LNCAP (cell line): ENCODE measurements around the gene LBHD2.
A peak's percentile ranks its signal among the peaks of the same experiment; 100 is the strongest.

ENCODE experiments used
- TF ChIP-seq, protein P1 (sequence below): fragments of 450-650 bp; IDR thresholded peaks from 2 replicates; pipeline ENCODE4 v1.5.1; 2017; ENCODE audit warnings: mild to moderate bottlenecking

LBHD2 gene

DNA sequence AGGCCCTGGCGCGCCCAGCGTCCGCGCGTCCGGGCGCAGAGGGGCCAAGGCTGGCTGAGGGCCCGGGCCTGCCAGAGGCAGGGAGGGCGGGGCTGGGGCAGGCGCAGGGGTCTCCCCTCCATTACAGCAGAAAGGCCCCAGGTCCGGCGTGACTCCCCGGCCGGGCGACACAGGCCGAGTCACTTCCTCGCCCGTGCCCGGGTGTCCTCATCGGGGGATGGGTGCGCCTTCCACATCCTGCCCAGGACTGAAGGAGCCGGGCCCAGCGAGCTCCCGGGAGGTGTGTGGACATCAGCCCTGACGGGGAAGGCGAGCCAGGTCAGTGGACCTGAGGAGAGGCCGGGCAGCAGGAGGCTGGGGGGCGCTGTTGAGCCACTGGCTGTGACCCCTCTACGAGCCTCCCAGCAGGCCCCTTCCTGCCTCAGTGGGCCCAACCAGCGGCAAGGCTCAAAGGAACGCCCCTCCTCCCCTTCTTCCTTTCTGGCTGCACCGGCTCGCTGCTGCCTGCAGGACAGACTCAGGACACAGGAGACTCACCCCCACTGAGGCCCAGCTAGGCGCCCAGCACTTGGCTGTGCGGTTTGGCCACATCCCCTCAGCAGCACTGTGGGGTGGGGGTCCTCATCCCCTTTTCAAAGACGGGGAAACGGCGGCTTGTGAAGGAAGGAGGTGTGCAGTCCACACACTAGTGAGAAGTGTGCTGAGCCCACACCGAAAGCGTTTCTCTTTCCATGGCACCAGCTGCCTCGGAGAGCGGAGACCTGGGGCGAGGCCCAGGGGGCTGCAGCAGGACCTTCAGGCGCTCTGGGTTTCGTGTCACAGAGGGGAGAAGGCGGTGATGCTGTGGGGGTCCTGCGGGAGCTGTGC is 39.9 kb downstream of the LBHD2 start:
- TF ChIP-seq, protein P1, sequence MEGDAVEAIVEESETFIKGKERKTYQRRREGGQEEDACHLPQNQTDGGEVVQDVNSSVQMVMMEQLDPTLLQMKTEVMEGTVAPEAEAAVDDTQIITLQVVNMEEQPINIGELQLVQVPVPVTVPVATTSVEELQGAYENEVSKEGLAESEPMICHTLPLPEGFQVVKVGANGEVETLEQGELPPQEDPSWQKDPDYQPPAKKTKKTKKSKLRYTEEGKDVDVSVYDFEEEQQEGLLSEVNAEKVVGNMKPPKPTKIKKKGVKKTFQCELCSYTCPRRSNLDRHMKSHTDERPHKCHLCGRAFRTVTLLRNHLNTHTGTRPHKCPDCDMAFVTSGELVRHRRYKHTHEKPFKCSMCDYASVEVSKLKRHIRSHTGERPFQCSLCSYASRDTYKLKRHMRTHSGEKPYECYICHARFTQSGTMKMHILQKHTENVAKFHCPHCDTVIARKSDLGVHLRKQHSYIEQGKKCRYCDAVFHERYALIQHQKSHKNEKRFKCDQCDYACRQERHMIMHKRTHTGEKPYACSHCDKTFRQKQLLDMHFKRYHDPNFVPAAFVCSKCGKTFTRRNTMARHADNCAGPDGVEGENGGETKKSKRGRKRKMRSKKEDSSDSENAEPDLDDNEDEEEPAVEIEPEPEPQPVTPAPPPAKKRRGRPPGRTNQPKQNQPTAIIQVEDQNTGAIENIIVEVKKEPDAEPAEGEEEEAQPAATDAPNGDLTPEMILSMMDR: peak; percentile 24; the same call in 1 of the 2 replicates

DNA sequence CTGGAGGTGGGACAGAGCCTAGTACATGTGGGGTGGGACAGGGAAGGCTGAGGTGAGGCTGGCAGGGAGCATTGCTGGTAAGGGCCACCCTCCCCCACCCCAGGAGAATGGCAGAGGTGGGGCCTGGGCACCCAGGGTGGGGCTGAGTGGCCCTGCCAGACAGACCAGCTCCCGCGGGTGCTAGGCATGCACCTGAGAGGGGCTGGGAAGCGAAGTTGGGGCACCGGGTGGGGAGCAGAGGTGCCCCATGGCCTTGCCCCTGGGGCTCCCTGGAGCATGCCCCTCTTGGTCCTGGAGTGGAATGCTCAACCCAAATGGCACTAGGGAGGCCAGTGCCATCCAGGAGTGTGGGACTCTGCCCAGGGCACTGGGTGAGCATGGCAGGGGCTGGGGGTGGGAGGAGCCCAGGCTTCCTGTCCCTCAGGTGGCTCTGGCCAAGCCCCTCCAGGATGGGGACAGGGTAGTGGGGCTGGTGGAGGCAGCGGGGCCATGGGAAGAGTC is 40.5 kb downstream of the LBHD2 start:
- TF ChIP-seq, protein P1: no peak

DNA sequence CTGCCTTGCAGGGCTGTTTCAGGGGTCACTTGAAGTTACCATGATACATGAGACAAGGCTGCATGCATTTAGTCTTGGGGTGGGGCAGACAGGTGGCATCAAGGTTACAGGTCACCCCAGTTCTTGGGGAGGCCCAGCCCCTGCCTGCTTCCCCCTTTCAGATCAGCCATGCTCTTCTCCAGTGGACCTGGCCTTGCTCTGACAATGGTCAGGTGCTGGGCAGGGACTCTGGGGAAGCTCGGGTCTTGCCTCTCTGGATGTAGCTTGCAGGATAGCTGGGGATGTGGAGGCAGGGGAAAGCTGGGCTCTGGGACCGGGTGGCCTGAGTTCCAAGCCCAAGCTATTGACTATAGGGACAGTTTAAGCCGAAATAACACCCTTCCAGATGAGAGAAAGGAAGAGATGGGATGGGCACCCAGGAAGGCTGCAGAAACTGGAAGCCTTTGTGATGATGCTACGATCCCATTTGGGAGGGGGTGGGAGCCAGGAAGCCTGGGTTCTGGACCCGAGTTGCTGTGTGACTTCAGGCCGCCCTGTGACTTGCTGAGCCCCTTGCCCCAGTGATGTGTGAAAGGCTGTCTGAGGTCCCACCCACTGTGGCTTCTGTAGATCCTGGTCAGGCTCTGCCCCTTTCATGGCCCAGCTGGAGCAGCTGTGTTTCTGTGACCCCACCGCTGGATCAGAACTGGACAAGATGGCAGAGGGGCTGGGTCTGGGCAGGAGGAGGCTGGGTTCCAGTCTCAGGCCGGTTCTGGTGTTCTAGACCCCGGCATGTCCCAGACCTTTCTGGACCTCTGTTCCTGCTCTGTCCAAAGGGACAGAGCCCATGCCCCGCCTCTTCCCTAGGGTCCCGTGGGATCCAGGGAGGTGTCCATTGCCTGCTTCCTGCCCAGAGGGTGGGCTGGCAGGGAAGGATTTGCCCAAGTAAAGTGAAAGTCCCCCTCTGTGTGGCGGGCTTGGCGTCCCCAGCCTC is 41.4 kb downstream of the LBHD2 start:
- TF ChIP-seq, protein P1: no peak

DNA sequence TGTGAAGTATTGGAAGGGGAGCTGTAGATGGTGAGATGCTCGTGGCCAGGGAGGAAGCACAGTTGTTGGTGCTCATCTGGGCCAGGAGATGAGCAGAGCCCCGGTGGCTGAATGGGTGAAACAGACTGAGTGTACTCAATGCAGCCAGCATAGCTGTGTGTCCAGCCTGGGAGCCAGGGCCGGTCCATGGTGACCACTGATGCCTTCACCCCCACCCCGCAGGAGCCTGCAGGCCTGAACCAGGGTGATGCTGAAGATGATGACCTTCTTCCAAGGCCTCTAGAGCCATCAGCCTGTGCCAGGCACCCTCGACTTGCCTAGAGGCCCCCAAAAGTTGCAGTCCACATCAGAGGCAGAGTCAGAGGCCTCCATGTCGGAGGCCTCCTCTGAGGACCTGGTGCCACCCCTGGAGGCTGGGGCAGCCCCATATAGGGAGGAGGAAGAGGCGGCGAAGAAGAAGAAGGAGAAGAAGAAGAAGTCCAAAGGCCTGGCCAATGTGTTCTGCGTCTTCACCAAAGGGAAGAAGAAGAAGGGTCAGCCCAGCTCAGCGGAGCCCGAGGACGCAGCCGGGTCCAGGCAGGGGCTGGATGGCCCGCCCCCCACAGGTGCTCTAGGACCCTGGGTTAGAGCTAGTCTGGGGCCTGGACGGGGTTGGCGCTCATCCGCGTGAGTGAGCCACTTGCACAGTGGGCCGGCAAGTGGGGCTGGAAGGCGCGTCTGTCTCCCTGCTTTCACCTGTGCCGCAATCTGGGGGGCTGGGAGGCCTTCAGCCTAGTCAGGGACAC is 42.3 kb downstream of the LBHD2 start:
- TF ChIP-seq, protein P1: no peak

DNA sequence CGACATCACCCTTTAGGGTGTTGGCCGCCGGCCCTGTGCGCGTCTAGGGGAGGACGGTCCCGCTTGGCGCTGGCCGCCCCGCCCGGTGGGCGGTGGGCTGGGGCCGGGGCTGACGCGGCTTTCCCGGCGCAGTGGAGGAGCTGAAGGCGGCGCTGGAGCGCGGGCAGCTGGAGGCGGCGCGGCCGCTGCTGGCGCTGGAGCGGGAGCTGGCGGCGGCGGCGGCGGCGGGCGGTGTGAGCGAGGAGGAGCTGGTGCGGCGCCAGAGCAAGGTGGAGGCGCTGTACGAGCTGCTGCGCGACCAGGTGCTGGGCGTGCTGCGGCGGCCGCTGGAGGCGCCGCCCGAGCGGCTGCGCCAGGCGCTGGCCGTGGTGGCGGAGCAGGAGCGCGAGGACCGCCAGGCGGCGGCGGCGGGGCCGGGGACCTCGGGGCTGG is 42.9 kb downstream of the LBHD2 start:
- TF ChIP-seq, protein P1: peak; percentile 66

DNA sequence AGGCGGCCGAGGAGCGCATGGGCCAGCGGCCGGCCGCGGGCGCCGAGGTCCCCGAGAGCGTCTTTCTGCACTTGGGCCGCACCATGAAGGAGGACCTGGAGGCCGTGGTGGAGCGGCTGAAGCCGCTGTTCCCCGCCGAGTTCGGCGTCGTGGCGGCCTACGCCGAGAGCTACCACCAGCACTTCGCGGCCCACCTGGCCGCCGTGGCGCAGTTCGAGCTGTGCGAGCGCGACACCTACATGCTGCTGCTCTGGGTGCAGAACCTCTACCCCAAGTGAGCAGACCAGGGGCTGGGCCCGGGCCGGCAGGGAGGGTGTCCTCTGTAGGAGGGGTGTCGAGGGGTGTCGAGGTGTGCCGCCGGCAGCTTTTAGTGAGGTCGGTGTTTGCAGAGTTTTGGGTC is 43.3 kb downstream of the LBHD2 start:
- TF ChIP-seq, protein P1: peak; percentile 9; the same call in 1 of the 2 replicates
